Upper lobe of left lung (tissue), 4 donors: ENCODE measurements around the gene TATDN2.

Source experiments
- CTCF ChIP-seq, 6 experiments: fragments of 450-650 bp in 4 of 6; fragments of 200-600 bp in 2 of 6; sonication (generic) in 2 of 6; IDR thresholded peaks; one replicate each; pipeline ENCODE4 v1.5.1; 2016 to 2019; ENCODE audit warnings: antibody characterized with exemption in 6 of 6
- POLR2A ChIP-seq, 4 donors: fragments of 450-650 bp; IDR thresholded peaks; one replicate each; pipeline ENCODE4 v1.5.1; 2016 to 2017; ENCODE audit warnings: antibody characterized with exemption in 4 of 4, mild to moderate bottlenecking in 2 of 4
- POLR2AphosphoS5 ChIP-seq, 2 donors: sonication (generic); formaldehyde crosslinking; IDR thresholded peaks; one replicate each; pipeline ENCODE4 v1.5.1; 2017; ENCODE audit warnings: antibody characterized with exemption in 2 of 2

- no peak for TF ChIP-seq CTCF (IDR thresholded peaks at IDR 0.05)
- no peak for TF ChIP-seq POLR2A (IDR thresholded peaks at IDR 0.05)
- TF ChIP-seq POLR2AphosphoS5 (IDR thresholded peaks at IDR 0.05) = no peak
These were observed 57.2 kb downstream of the TATDN2 start for GRCh38 chr3:10305331-10305902.
